ENCODE measurements around the gene NFYC. TPM values are rescaled to one million over a fixed set of nuclear protein-coding genes. Genes with fewer than 3 reads are reported as not detected.

The NFYC gene
- total and polyA plus RNA-seq, 3 experiments from 2014 or later: 51.3 to 61.6 (median 61.3) TPM

DNA sequence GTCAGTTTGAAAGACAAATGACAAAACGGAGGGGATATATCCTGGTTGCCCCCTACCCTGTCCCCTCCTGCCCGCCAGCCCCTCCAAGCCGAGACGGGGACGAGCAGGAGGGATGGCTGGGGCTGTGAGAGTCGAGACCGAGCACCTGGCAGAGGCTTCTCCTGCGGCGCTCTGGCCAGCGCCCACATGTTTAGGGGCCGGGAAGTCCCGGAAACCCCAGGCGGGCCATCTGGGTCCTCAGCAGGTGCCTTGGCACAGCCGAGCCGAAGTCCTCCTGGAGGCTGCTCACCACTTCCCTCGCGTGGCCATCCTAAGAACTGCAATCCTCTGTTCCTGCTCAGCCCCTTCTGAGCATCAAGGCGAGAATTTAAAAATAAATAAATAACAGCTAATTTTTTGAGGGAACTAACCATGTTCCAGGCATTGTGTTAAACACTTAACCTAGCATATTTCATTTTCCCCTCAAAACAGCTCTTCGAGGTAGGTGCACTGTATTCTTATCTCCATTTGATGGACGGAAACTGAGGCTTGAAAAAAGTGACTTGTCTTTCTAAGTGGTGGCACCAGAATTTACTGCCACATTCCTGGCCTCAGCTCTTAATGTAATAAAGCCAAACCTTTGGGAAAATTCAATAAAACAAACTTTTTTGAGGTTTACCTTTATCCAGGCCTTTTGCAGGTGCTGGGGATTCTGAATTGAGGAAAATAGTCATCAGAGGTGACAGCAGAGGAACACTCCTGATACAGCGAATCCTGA lies 22.6 kb upstream of the NFYC start:
- ChIA-PET POLR2A (interaction anchor here (0.8 kb wide), 1 partner anchor 22 kb away, joined by 5 read pairs; the partner anchor contains the start of gene NFYC), CTCF (interaction anchor here (0.7 to 2.2 kb wide), 21 partner anchors 9 to 525 kb away, joined by 3 to 10 read pairs (median 4); partner anchors contain the start of gene NFYC)
- Histone ChIP-seq H3K4me3 (ENCODE audit: low read length) (no peak overlapping the region), H3K27me3 (ENCODE audit: insufficient read depth, low read length, poor library complexity, severe bottlenecking) (no peaks in the 10 kb centered on the region), H3K36me3 (ENCODE audit: insufficient read depth, low read length) (no peaks in the 10 kb centered on the region), H3K4me1 (ENCODE audit: insufficient read depth, low read length) (peaks cover 17% of the 10 kb centered on the region), H3K9me3 (ENCODE audit: low read length) (no peaks in the 10 kb centered on the region), H3K27ac (ENCODE audit: low read depth, low read length) (no peak overlapping the region)
- H3K27me3 Mint-ChIP-seq: no peaks in the 10 kb centered on the region
- peak overlapping the region; percentile 23 to 63 (median 49) for H3K4me3 Mint-ChIP-seq
- peaks cover 13 to 31% (median 21%) of the 10 kb centered on the region in 3 donors for H3K4me1 Mint-ChIP-seq
- no peaks in the 10 kb centered on the region for H3K36me3 Mint-ChIP-seq
- peak overlapping the region in 1 of 8 donors; percentile 14 for H3K27ac Mint-ChIP-seq
- H3K9me3 Mint-ChIP-seq: no peaks in the 10 kb centered on the region
- peak; percentile 71 to 85 (median 81) for DNase-seq

DNA sequence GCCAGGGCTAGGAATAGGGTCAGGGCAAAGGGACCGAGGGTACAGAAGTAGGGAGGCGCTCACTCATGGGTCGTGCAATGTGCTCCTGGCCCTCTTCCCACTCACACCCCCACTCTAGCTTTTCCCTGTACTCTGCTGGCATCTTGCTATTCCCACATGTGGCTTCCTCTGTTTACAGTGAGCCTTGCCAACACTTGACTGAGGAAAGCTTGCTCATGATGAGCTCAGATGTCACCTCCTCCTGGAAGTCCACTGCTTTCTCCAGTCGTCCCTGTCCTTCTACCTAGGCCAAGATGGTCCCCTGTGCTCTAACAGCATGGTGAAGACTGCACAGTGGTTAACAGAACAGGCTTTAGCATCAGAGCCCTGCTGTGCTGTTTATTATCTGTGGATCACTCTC lies 18.1 kb upstream of the NFYC start:
- no peak overlapping the region for H3K27ac Mint-ChIP-seq
- peaks cover 3 to 8% (median 7%) of the 10 kb centered on the region in 3 donors for H3K4me1 Mint-ChIP-seq
- H3K4me1 ChIP-seq (ENCODE audit: insufficient read depth, low read length): no peaks in the 10 kb centered on the region
- no peak overlapping the region for H3K4me3 ChIP-seq (ENCODE audit: low read length)
- H3K36me3 ChIP-seq (ENCODE audit: insufficient read depth, low read length): no peaks in the 10 kb centered on the region
- no peaks in the 10 kb centered on the region for H3K27me3 ChIP-seq (ENCODE audit: insufficient read depth, low read length, poor library complexity, severe bottlenecking)
- H3K27ac ChIP-seq (ENCODE audit: low read depth, low read length): no peak overlapping the region
- no peaks in the 10 kb centered on the region for H3K9me3 Mint-ChIP-seq
- H3K9me3 ChIP-seq (ENCODE audit: low read length): no peaks in the 10 kb centered on the region
- no peaks in the 10 kb centered on the region for H3K27me3 Mint-ChIP-seq
- DNase-seq: no peak
- no peaks in the 10 kb centered on the region for H3K36me3 Mint-ChIP-seq
- POLR2A ChIA-PET: no interaction called here
- H3K4me3 Mint-ChIP-seq: no peak overlapping the region
- CTCF ChIA-PET: no interaction called here

DNA sequence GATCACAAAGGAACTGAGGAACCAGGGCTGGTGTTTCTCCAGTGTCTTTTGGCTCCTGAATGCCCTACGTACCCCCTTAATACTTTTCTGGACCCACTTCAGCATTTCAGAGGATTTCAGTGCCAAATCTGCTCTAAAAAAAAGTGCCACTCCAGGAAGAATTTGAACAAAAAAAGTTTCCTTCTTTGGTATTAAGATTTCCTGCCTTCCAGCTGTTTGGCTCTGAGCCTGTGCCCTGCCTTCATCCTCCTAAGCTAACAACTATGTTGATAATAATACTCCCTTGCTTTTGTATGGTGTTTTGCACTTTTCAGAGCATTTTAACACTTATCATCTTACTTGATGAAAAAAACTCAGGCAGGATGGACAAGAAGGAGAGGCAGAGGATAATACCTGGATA lies 15.0 kb upstream of the NFYC start:
- Histone ChIP-seq H3K27ac (ENCODE audit: low read depth, low read length) (no peak overlapping the region), H3K36me3 (ENCODE audit: insufficient read depth, low read length) (no peaks in the 10 kb centered on the region), H3K4me1 (ENCODE audit: insufficient read depth, low read length) (no peaks in the 10 kb centered on the region), H3K27me3 (ENCODE audit: insufficient read depth, low read length, poor library complexity, severe bottlenecking) (no peaks in the 10 kb centered on the region), H3K9me3 (ENCODE audit: low read length) (no peaks in the 10 kb centered on the region), H3K4me3 (ENCODE audit: low read length) (no peak overlapping the region)
- ChIA-PET CTCF (interaction anchor here (2.8 kb wide), 1 partner anchor 7 kb away, joined by 10 read pairs; no protein-coding TSS in a partner anchor), POLR2A (no interaction called here)
- no peaks in the 10 kb centered on the region for H3K9me3 Mint-ChIP-seq
- no peak overlapping the region for H3K27ac Mint-ChIP-seq
- no peaks in the 10 kb centered on the region for H3K36me3 Mint-ChIP-seq
- no peaks in the 10 kb centered on the region for H3K4me1 Mint-ChIP-seq
- no peak for DNase-seq
- H3K4me3 Mint-ChIP-seq: no peak overlapping the region
- H3K27me3 Mint-ChIP-seq: no peaks in the 10 kb centered on the region

DNA sequence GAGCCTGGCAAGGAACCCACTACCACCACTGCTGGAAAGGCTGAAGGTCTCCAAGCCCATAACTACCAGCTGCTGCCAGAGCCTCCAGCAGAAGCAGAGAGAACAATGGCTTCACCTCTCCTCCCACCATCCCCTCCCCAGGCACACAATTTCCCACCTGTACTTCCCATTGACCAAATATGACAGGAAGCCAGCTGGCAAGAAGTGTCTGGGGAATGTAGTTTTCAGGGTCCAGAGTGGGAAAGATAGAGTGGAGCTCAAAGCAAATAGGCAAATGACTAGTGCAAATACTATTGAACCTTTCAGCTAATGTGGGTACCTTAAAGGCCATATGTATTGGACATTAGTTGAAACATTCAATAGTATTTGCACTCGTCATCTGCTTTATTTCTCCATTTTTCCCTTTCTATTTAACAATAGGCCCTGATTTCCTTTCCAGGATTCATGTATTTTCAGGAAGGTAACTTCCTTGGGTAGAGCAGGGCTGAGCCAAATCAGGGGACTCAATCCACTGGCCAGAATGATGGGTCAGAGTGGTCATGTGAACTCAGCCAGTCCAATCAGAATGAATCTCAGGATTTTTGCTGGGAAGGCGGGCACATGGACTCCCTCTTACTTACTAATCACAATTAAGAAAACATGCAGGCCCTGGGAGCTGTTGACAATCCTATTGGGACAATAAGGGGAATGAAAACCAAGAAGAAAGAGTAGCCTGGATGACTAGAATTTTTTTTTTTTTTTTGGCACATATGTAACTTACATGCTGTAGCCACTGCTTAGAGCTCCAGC lies 12.1 kb upstream of the NFYC start:
- DNase-seq: no peak
- Mint-ChIP-seq H3K9me3 (no peaks in the 10 kb centered on the region), H3K36me3 (no peaks in the 10 kb centered on the region), H3K4me1 (no peaks in the 10 kb centered on the region), H3K27ac (no peak overlapping the region), H3K27me3 (no peaks in the 10 kb centered on the region), H3K4me3 (no peak overlapping the region)
- no peaks in the 10 kb centered on the region for H3K36me3 ChIP-seq (ENCODE audit: insufficient read depth, low read length)
- ChIA-PET CTCF (interaction anchor here (2.8 kb wide), 1 partner anchor 10 kb away, joined by 10 read pairs; no protein-coding TSS in a partner anchor), POLR2A (no interaction called here)
- no peaks in the 10 kb centered on the region for H3K4me1 ChIP-seq (ENCODE audit: insufficient read depth, low read length)
- H3K27me3 ChIP-seq (ENCODE audit: insufficient read depth, low read length, poor library complexity, severe bottlenecking): no peaks in the 10 kb centered on the region
- H3K9me3 ChIP-seq (ENCODE audit: low read length): no peaks in the 10 kb centered on the region
- no peak overlapping the region for H3K4me3 ChIP-seq (ENCODE audit: low read length)
- no peak overlapping the region for H3K27ac ChIP-seq (ENCODE audit: low read depth, low read length)

DNA sequence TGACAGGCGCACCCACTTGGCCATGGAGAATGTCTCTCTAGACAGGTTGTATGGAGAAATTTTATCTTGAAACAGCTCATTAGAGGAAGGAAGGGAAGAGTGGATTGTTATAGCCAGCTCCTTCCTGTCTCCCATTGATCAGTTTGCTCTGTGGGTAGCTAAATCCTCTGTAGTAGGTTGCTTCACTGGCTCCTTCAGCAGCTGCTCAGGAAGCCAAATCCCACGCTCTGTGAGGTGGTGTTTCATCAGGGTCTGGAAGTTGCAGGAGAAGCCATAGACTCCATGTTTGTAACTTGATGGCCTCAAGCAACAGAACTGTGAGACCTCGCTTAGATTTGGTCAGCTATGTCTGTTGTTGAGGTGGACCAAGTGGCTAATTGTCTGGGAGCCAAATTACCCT lies 6.8 kb upstream of the NFYC start:
- H3K4me3 Mint-ChIP-seq: no peak overlapping the region
- CTCF ChIA-PET: interaction anchor here (1.3 kb wide), 1 partner anchor 16 kb away, joined by 5 read pairs; no protein-coding TSS in a partner anchor
- DNase-seq: no peak
- Histone ChIP-seq H3K27me3 (ENCODE audit: insufficient read depth, low read length, poor library complexity, severe bottlenecking) (no peaks in the 10 kb centered on the region), H3K36me3 (ENCODE audit: insufficient read depth, low read length) (no peaks in the 10 kb centered on the region), H3K4me1 (ENCODE audit: insufficient read depth, low read length) (no peaks in the 10 kb centered on the region), H3K9me3 (ENCODE audit: low read length) (no peaks in the 10 kb centered on the region), H3K27ac (ENCODE audit: low read depth, low read length) (no peak overlapping the region), H3K4me3 (ENCODE audit: low read length) (no peak overlapping the region)
- H3K27ac Mint-ChIP-seq: peak overlapping the region in 1 of 8 donors; percentile 3
- peaks cover 11 to 18% (median 13%) of the 10 kb centered on the region in 3 donors for H3K36me3 Mint-ChIP-seq
- peaks cover 0 to 2% of the 10 kb centered on the region in 2 donors for H3K27me3 Mint-ChIP-seq
- no peaks in the 10 kb centered on the region for H3K9me3 Mint-ChIP-seq
- POLR2A ChIA-PET: no interaction called here
- peaks cover 5 to 9% (median 6%) of the 10 kb centered on the region in 3 donors for H3K4me1 Mint-ChIP-seq

DNA sequence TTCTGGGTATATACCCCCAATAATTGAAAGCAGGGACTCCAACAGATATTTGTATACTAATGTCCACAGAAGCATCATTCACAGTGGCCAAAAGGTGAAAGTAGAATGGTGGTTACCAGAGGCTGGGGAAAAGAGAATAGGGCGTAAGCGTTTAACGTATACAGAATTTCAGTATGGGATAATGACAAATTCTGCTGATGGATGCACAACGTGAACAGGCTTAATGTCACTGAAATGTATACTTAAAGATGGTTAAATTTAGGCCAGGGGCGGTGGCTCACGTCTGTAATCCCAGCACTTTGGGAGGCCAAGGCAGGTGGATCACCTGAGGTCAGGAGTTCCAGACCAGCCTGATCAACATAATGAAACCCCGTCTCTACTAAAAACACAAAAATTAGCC lies 4.4 kb upstream of the NFYC start:
- ChIA-PET CTCF (no interaction called here), POLR2A (no interaction called here)
- Histone ChIP-seq H3K36me3 (ENCODE audit: insufficient read depth, low read length) (no peaks in the 10 kb centered on the region), H3K4me3 (ENCODE audit: low read length) (no peak overlapping the region), H3K27ac (ENCODE audit: low read depth, low read length) (no peak overlapping the region), H3K9me3 (ENCODE audit: low read length) (no peaks in the 10 kb centered on the region), H3K4me1 (ENCODE audit: insufficient read depth, low read length) (no peaks in the 10 kb centered on the region), H3K27me3 (ENCODE audit: insufficient read depth, low read length, poor library complexity, severe bottlenecking) (no peaks in the 10 kb centered on the region)
- H3K4me1 Mint-ChIP-seq: peaks cover 16 to 27% (median 24%) of the 10 kb centered on the region in 3 donors
- peaks cover 0 to 4% of the 10 kb centered on the region in 2 donors for H3K27me3 Mint-ChIP-seq
- peaks cover 11 to 29% (median 13%) of the 10 kb centered on the region in 3 donors for H3K36me3 Mint-ChIP-seq
- no peak overlapping the region for H3K27ac Mint-ChIP-seq
- no peaks in the 10 kb centered on the region for H3K9me3 Mint-ChIP-seq
- DNase-seq: no peak
- peak overlapping the region in 1 of 7 donors; percentile 7 for H3K4me3 Mint-ChIP-seq

DNA sequence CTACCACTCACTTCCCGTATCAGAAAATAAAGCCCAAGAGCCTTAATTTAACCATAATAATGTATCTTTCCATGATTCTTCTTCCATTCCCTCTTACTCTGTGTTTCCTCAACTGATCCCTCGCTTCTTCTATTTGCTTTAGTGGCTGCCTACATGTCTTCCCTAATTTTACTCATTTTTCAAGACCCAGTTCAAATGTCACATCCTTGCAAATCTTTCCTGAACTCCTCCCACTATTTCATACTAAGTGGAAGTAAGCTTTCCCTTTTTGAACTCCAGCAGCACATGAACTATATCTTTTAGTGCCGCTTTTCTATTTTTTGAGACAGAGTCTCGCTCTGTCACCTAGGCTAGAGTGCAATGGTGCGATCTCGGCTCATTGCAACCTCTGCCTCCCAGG lies 3.8 kb upstream of the NFYC start:
- Mint-ChIP-seq H3K9me3 (no peaks in the 10 kb centered on the region), H3K36me3 (peaks cover 11 to 34% (median 13%) of the 10 kb centered on the region in 3 donors), H3K27me3 (peaks cover 0 to 5% of the 10 kb centered on the region in 2 donors), H3K4me1 (peaks cover 22 to 33% (median 30%) of the 10 kb centered on the region in 3 donors), H3K4me3 (no peak overlapping the region), H3K27ac (peak overlapping the region in 1 of 8 donors; percentile 95)
- H3K4me3 ChIP-seq (ENCODE audit: low read length): no peak overlapping the region
- CTCF ChIA-PET: interaction anchor here (0.9 to 1.5 kb wide), 2 partner anchors 17 to 18 kb away, joined by 3 to 4 read pairs; no protein-coding TSS in a partner anchor
- no peak overlapping the region for H3K27ac ChIP-seq (ENCODE audit: low read depth, low read length)
- H3K27me3 ChIP-seq (ENCODE audit: insufficient read depth, low read length, poor library complexity, severe bottlenecking): no peaks in the 10 kb centered on the region
- H3K9me3 ChIP-seq (ENCODE audit: low read length): no peaks in the 10 kb centered on the region
- no peak for DNase-seq
- peaks cover 5% of the 10 kb centered on the region for H3K4me1 ChIP-seq (ENCODE audit: insufficient read depth, low read length)
- POLR2A ChIA-PET: no interaction called here
- no peaks in the 10 kb centered on the region for H3K36me3 ChIP-seq (ENCODE audit: insufficient read depth, low read length)

Data from CD8-positive, alpha-beta memory T cell (primary cell).